Esophagus squamous epithelium (tissue), 4 donors: ENCODE measurements around the gene CNDP2.

Experiments used
- POLR2A ChIP-seq, 4 donors: fragments of 450-650 bp; IDR thresholded peaks; one replicate each; pipeline ENCODE4 v1.6.1; 2017; ENCODE audit warnings: antibody characterized with exemption in 4 of 4, mild to moderate bottlenecking in 4 of 4, moderate library complexity in 3 of 4
- TF ChIP-seq, protein P1 (sequence below), 6 experiments: fragments of 450-650 bp in 4 of 6; fragments of 200-600 bp in 2 of 6; sonication (generic) in 2 of 6; IDR thresholded peaks; one replicate each; pipeline ENCODE4 v1.5.1; 2016 to 2019; ENCODE audit warnings: antibody characterized with exemption in 6 of 6, mild to moderate bottlenecking in 4 of 6, moderate library complexity in 4 of 6

DNA sequence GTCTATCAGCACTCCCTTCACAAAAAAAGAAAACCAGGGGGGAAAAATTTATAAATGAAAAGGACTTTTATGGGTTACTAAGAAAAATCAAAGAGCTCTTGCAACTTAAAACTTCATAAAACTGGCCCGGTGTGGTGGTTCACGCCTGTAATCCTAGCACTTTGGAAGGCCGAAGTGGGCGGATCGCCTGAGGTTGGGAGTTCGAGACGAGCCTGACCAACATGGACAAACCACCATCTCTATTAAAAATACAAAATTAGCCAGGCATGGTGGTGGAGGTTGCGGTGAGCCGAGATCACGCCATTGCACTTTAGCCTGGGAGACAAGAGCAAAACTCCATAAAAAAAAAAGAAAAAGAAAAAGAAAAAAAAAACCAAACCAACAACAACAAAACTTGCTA lies 40.8 kb upstream of the CNDP2 start:
- no peak for TF ChIP-seq POLR2A (IDR thresholded peaks at IDR 0.05)
- TF ChIP-seq, protein P1, sequence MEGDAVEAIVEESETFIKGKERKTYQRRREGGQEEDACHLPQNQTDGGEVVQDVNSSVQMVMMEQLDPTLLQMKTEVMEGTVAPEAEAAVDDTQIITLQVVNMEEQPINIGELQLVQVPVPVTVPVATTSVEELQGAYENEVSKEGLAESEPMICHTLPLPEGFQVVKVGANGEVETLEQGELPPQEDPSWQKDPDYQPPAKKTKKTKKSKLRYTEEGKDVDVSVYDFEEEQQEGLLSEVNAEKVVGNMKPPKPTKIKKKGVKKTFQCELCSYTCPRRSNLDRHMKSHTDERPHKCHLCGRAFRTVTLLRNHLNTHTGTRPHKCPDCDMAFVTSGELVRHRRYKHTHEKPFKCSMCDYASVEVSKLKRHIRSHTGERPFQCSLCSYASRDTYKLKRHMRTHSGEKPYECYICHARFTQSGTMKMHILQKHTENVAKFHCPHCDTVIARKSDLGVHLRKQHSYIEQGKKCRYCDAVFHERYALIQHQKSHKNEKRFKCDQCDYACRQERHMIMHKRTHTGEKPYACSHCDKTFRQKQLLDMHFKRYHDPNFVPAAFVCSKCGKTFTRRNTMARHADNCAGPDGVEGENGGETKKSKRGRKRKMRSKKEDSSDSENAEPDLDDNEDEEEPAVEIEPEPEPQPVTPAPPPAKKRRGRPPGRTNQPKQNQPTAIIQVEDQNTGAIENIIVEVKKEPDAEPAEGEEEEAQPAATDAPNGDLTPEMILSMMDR (IDR thresholded peaks at IDR 0.05) = no peak
